NT2/D1 (cell line): Measurements from ENCODE around the gene R3HCC1L.

Source experiments
- SUZ12 ChIP-seq: IDR thresholded peaks from 2 replicates; pipeline ENCODE4 v1.6.1; 2011; ENCODE audit not compliant: insufficient read length, insufficient read depth; ENCODE audit errors: extremely low read depth
- YY1 ChIP-seq: IDR thresholded peaks from 2 replicates; pipeline ENCODE4 v1.6.1; 2011; ENCODE audit not compliant: insufficient read length, insufficient read depth
- ZNF274 ChIP-seq: IDR thresholded peaks from 2 replicates; pipeline ENCODE4 v1.6.1; 2011; ENCODE audit warnings: mild to moderate bottlenecking, low read depth, low read length

DNA sequence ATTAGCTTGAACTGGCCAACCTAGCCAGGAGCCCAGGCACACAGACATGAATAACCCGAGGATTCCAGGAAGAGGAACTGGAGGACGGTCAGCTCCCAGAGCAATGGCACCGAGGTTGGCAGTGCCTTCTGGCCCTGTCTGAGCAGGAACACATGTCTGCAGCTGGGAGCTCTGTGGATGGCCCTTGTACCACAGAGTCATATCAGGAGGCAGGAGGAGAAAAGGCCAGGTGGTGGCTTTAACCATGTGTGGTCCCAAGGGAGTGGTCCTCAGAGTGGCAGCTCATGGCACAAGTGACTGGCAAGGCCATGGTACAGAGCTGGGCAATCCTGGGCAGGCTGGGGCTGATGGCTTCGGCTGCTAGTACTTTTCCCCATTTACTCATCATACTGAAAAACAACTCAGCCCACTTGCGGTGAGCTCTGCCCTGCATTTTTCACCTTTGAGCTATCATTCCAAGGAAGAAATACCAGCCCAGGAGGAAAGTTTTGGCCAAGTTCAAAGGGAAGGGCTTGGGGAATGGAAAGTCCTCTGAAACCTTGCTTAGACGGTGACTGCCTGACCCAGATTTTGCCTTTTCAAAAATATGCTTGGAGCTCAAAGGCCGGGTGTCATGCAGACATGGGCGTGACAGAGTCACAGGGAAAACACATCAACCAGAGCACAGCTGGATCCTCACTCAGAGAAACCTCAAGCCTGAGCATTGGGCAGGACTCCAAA, 159.3 kb downstream of the R3HCC1L start:
- TF ChIP-seq YY1 (no peak), ZNF274 (no peak), SUZ12 (no peak)
